BJ (cell line): Measurements from ENCODE around the gene SQSTM1. TPM values are rescaled to one million over a fixed set of nuclear protein-coding genes. Genes with fewer than 3 reads are reported as not detected.
"Not testable (repeated sequence)": the region's sequence is repeated elsewhere in the genome, so short reads cannot be mapped to it uniquely, and the experiment has no call there.

Source experiments
- CTCF ChIA-PET: fragments of 350-600 bp; formaldehyde crosslinking; extraction: SDS; loops from one replicate; lab custom pipeline; 2021; ENCODE audit warnings: antibody characterized with exemption, inconsistent platforms; lab: Yijun Ruan, JAX
- POLR2A ChIA-PET: fragments of 300-600 bp; sonication (Branson Sonifier 250); formaldehyde crosslinking; extraction: SDS; loops from one replicate; lab custom pipeline; 2021; ENCODE audit warnings: antibody characterized with exemption; lab: Charles Lee
- DNase-seq: peaks from one replicate; pipeline ENCODE4 v3.0.0-alpha.2; 2011; ENCODE audit warnings: low read depth
- H3K27me3 ChIP-seq: 2 replicates; pipeline ENCODE4 v1.6.0; 2011; ENCODE audit warnings: low read length; ENCODE audit not compliant: control insufficient read depth, insufficient read depth
- H3K36me3 ChIP-seq: 2 replicates; pipeline ENCODE4 v1.5.1; 2011; ENCODE audit warnings: low read length; ENCODE audit not compliant: control insufficient read depth, insufficient read depth
- H3K4me3 ChIP-seq: 2 replicates; pipeline ENCODE4 v1.5.1; 2011; ENCODE audit warnings: low read depth, mild to moderate bottlenecking, control low read depth, low read length
- CTCF ChIP-seq: IDR thresholded peaks from 2 replicates; pipeline ENCODE4 v1.5.1; 2011; ENCODE audit warnings: low read depth, mild to moderate bottlenecking, control low read depth, inconsistent platforms, low read length, moderate library complexity; ENCODE audit not compliant: insufficient read depth
- polyA plus RNA-seq: library from polyadenylated mRNA; depleted of rRNA; stranded (reverse); fragments of >200 nt; gene quantifications from 2 replicates; pipeline ENCODE4 v1.2.3, GENCODE V29; 2011

The SQSTM1 gene
- polyA plus RNA-seq, 1 experiment = 307 TPM

GRCh38 chr5:179780362-179780761 is 40.3 kb upstream of the SQSTM1 start:
- no peak overlapping the region for H3K4me3 ChIP-seq
- no peak for TF ChIP-seq CTCF
- ChIA-PET CTCF (interaction anchor here (1.0 to 1.6 kb wide), 3 partner anchors 13 to 18 kb away, joined by 3 to 4 read pairs (median 3); no protein-coding TSS in a partner anchor), POLR2A (no interaction called here)
- peaks cover 15% of the 10 kb centered on the region for H3K36me3 ChIP-seq
- no peaks in the 10 kb centered on the region for H3K27me3 ChIP-seq
- DNase-seq = no peak

DNA sequence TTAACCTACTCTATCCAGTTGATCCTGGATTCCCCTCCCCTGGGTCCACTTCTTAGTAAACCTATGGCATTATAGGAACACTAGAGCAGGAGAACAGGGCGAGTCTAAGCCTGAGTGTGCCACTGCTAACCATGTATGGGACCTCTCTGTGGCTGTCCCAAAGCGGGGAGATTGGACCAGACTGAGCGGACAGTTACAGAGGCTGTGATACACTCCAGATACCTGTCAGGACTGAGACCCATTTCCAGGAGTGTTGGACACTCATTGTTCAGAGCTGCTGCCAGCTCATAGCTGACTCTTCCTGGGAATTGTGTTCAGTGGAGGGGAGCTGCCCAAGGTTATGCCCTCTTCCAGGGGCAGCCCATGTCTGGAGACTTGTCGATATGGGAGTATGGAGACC is 38.9 kb upstream of the SQSTM1 start:
- no peak for TF ChIP-seq CTCF
- no peak for DNase-seq
- H3K4me3 ChIP-seq = no peak overlapping the region
- CTCF ChIA-PET = interaction anchor here (1.7 kb wide), 1 partner anchor 18 kb away, joined by 7 read pairs; no protein-coding TSS in a partner anchor
- no peaks in the 10 kb centered on the region for H3K27me3 ChIP-seq
- peaks cover 5% of the 10 kb centered on the region for H3K36me3 ChIP-seq
- POLR2A ChIA-PET = no interaction called here

DNA sequence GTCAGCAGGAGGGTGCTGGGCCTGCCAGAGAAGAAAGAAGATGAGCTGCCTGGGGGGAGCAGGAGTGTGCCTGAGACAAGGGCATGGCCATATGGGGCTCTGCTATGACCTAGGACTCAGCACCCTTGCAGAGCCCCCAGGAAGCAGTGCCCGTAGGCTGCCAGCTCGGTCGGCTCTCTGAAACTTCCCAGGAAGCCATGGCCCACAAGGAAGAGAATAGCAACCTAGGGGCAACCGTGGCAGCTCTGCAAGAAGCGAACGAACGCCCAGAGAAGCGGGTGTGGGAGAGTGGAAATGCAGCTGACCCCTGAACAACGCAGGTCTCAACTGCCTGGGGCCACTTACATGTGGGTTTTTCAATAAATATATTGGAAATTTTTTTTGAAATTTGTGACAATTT is 37.6 kb upstream of the SQSTM1 start:
- TF ChIP-seq CTCF = no peak
- Histone ChIP-seq H3K4me3 (no peak overlapping the region), H3K36me3 (peaks cover 3% of the 10 kb centered on the region), H3K27me3 (no peaks in the 10 kb centered on the region)
- POLR2A ChIA-PET = no interaction called here
- DNase-seq = no peak
- CTCF ChIA-PET = interaction anchor here (0.8 to 1.0 kb wide), 2 partner anchors 12 to 20 kb away, joined by 4 read pairs; no protein-coding TSS in a partner anchor

GRCh38 chr5:179786861-179787260 is 33.8 kb upstream of the SQSTM1 start:
- Histone ChIP-seq H3K4me3 (no peak overlapping the region), H3K27me3 (no peaks in the 10 kb centered on the region), H3K36me3 (no peaks in the 10 kb centered on the region)
- no peak for DNase-seq
- TF ChIP-seq CTCF = no peak
- ChIA-PET CTCF (interaction anchor here (2.8 kb wide), 1 partner anchor 9 kb away, joined by 7 read pairs; no protein-coding TSS in a partner anchor), POLR2A (no interaction called here)

DNA sequence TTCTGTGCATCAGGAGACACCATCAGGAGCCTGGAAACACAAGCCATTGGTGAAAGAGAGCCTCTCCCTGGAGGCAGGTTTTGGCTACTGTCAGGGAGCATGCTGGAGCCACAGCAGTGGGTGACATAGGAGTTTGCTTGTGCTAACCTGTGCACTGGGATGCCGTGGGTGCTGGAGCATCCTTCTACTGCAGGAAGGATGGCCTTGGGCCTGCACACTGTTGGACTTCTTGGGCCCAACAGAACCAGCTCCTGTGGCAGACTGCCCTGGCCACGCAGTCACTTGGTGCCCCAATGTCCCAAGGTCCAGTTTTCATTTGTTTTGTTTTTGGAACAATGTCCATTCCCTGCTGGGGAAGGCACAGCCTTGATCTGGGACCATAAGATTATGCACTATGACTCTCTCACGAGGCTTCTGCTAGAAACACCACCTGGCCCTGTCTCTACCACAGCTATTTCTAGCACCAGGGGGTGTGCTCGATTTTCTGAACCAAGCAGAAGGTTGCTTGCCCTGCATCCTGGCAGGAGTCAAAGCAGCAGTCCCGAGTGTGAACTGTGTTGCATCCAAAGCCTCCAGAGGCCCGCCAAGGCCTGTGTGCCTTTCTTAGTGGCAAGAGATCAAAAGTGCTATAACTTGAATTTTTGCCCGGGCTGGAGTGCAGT is 32.4 kb upstream of the SQSTM1 start:
- CTCF ChIA-PET = interaction anchor here (2.8 kb wide), 1 partner anchor 8 kb away, joined by 7 read pairs; no protein-coding TSS in a partner anchor
- Histone ChIP-seq H3K4me3 (no peak overlapping the region), H3K36me3 (no peaks in the 10 kb centered on the region), H3K27me3 (no peaks in the 10 kb centered on the region)
- DNase-seq = no peak
- no peak for TF ChIP-seq CTCF
- POLR2A ChIA-PET = no interaction called here

GRCh38 chr5:179789278-179789677 is 31.4 kb upstream of the SQSTM1 start:
- POLR2A ChIA-PET, DNase-seq, H3K4me3 ChIP-seq, H3K27me3 ChIP-seq, H3K36me3 ChIP-seq: not testable (repeated sequence)
- CTCF ChIA-PET = interaction anchor here (1.2 kb wide), 2 partner anchors 9 to 22 kb away, joined by 3 to 4 read pairs; no protein-coding TSS in a partner anchor
